22Rv1 (cell line): Measurements from ENCODE around the gene AIF1.

Source experiments
- ZFX ChIP-seq: fragments of 450-650 bp; IDR thresholded peaks from 2 replicates; pipeline ENCODE4 v1.6.1; 2017; ENCODE audit warnings: antibody characterized with exemption, borderline replicate concordance
- TF ChIP-seq, protein P1 (sequence below): fragments of 450-650 bp; IDR thresholded peaks from 2 replicates; pipeline ENCODE4 v1.5.1; 2017; ENCODE audit warnings: mild to moderate bottlenecking

GRCh38 chr6:31634969-31635575, 20.0 kb downstream of the AIF1 start:
- TF ChIP-seq, protein P1, sequence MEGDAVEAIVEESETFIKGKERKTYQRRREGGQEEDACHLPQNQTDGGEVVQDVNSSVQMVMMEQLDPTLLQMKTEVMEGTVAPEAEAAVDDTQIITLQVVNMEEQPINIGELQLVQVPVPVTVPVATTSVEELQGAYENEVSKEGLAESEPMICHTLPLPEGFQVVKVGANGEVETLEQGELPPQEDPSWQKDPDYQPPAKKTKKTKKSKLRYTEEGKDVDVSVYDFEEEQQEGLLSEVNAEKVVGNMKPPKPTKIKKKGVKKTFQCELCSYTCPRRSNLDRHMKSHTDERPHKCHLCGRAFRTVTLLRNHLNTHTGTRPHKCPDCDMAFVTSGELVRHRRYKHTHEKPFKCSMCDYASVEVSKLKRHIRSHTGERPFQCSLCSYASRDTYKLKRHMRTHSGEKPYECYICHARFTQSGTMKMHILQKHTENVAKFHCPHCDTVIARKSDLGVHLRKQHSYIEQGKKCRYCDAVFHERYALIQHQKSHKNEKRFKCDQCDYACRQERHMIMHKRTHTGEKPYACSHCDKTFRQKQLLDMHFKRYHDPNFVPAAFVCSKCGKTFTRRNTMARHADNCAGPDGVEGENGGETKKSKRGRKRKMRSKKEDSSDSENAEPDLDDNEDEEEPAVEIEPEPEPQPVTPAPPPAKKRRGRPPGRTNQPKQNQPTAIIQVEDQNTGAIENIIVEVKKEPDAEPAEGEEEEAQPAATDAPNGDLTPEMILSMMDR = no peak
- TF ChIP-seq ZFX = no peak
